GM12873 (cell line): Measurements from ENCODE around the gene NAPB.

Source experiments
- TF ChIP-seq, protein P1 (sequence below): IDR thresholded peaks from 2 replicates; pipeline ENCODE4 v1.5.1; 2012; ENCODE audit warnings: low read depth, mild to moderate bottlenecking, moderate library complexity, low read length, control low read depth; ENCODE audit not compliant: insufficient read depth; ENCODE audit errors: missing control alignments

NAPB gene

DNA sequence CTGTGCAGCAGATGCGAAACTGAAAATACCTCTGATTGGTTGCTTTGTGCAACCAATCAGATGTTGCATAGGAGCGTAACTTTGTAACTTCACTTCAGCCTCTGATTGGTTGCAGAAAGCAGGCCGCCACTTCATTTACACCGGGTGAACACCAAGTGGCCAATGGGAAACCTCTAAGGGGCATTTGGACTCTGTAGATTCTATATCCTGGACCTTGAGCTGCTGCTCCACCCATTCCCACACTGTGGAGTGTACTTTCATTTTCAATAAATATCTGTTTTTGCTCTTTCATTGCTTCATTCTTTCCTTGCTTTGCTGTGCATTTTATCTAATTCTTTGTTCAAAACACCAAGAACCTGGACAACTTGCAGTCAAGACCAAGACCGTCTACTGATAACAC, 84.8 kb downstream of the NAPB start:
- TF ChIP-seq, protein P1, sequence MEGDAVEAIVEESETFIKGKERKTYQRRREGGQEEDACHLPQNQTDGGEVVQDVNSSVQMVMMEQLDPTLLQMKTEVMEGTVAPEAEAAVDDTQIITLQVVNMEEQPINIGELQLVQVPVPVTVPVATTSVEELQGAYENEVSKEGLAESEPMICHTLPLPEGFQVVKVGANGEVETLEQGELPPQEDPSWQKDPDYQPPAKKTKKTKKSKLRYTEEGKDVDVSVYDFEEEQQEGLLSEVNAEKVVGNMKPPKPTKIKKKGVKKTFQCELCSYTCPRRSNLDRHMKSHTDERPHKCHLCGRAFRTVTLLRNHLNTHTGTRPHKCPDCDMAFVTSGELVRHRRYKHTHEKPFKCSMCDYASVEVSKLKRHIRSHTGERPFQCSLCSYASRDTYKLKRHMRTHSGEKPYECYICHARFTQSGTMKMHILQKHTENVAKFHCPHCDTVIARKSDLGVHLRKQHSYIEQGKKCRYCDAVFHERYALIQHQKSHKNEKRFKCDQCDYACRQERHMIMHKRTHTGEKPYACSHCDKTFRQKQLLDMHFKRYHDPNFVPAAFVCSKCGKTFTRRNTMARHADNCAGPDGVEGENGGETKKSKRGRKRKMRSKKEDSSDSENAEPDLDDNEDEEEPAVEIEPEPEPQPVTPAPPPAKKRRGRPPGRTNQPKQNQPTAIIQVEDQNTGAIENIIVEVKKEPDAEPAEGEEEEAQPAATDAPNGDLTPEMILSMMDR = no peak

DNA sequence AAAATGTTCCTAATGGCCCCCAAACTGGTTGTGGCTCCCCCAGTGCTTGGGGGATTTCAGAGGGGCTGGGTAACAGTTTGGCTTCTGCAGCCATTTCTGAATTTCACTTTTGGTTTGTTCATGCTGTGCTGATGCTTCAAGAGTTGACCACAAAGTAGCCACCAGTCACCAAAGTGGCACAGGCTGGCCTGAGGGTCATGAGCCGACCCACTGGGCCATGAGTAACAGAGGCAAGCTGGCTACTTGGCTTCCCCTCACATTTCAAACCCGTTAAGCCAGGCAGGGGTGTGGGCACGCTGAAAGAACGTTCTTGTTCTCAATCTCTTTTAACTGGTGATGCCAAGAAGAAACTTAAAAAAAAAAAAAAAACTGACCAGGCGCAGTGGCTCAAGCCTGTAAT, 85.8 kb downstream of the NAPB start:
- TF ChIP-seq, protein P1 = no peak

DNA sequence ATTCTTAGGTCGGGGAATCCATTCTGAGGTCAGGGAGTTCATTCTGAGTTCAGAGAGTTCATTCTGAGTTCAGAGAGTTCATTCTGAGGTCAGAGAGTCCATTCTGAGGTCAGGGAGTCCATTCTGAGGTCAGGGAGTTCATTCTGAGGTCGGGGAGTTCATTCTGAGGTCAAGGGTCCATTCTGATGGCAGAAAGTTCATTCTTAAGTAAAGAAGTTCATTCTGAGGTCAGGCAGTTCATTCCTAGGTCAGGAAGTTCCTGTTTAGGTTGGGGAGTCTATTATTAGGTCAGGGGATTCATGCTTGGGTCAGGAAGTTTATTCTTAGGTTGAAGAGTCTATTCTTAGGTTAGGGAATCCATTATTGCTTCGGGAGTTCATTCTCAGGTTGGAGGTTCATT, 87.2 kb downstream of the NAPB start:
- TF ChIP-seq, protein P1 = no peak

DNA sequence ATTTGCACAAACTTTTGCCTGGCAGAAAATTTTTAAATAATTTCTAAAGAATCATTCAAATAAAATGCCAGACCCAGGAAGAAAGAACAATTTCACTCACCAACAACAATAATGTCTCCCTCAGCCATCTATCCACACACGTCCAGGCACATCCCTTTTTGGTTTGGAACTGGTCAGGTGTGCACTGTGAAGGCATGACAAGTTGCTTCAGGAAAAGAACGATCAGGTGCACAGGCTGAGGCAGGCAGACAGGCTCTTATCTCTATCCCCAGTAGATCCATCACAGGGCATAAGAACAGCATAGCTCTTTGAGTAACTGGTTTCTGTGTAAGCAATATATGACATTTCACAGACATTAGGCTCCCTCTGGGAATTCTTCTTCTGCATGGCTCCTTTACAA, 88.8 kb downstream of the NAPB start:
- TF ChIP-seq, protein P1 = no peak

DNA sequence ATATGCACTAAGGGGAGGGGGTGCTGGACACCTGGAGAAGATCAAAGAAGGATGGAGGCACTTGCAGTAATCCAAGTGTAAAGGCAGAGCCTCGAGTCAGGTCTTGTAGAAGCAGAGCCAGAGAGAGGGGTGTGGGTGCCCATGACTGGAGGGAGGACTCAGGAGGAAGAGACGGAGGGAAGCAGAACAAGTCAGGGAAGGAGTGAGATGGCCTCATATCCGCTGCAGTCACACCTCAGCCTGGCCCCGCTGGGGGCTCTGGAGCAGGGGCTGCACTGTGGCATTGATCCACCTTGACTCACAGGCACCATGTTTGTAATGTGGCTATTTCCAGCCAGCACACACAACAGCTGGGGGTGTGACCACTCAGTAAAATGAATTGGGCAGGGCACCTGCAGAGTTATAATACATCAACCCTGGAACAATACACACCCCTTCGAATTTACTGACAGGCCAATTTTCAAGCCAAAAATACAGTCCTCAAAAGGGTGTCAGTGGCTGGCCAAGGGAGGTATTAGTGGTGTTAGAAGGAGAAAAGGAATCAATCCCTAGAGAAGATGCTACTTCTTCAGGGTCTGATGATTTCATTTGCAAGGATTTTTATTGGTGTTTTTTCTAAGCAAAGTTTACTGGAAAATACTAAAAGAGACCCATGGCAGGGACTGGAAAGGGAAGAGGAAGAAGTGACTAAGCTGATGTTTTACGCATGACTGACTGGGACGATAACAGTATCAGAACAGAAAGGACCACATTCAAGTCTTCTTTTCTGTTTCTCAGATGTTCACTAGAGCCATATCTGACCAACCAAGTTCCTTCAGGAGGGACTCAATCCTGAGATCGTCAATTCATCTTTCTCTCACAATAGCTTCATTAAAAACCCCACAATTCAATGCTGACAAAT, 89.6 kb downstream of the NAPB start:
- TF ChIP-seq, protein P1 = no peak

DNA sequence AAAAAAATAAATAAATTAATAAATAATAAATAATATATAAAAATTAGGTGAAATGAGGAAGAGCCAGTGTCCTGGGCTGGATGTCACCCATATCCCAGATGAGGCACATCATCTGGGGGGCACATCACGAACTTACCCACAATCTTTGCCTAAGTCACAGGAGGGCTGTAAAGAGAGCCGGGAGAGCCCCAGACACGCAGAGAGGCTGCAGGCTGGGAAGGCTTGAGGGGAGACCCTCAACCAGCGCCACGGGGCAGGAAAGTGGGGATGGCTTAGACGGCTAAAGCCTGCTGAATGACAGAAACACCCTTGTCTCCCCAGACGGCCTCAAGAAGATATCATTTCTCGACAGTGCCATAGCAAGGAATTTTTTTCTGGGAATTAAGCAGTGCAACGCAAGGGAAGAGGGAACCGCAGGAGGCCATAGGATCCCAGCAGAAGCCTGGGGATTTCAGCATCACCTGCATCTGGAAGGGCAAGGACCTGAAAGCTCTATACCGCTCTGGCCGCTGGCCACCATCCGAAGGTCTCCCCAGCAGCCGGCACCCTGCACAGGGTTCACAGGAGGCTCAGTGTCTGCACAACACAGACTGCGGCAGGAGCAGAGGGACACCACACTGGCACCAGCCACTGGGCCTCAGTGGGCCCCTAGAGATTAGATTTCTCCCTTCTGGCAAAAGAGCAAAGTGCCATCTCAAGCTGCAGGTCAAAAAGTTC, 93.5 kb downstream of the NAPB start:
- TF ChIP-seq, protein P1 = no peak

DNA sequence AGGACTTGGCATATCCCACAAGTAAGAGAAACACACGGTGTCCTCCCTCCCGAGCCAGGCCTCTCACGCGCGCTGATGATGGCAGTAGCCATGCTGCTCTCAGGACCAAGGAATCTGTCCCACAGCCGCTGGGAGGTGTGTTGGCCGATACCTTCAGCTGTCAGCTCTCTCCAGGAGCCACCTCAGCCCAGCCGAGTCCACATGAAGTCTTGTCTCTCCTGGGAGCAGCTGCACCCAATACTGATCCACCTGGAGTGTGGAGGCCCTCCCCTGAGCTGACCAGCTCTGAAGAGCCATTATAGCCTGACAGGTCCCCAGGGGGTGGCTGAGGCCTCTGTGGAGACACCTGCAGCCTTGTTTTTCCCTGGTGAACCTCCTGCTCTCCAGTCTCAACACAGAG, 94.5 kb downstream of the NAPB start:
- TF ChIP-seq, protein P1 = no peak
